Esophagus squamous epithelium (tissue), 4 donors: Measurements from ENCODE around the gene FUT1.

Experiments used
- CTCF ChIP-seq, 6 experiments: fragments of 450-650 bp in 4 of 6; fragments of 200-600 bp in 2 of 6; sonication (generic) in 2 of 6; IDR thresholded peaks; one replicate each; pipeline ENCODE4 v1.5.1; 2016 to 2019; ENCODE audit warnings: antibody characterized with exemption in 6 of 6, mild to moderate bottlenecking in 4 of 6, moderate library complexity in 4 of 6
- POLR2A ChIP-seq, 4 donors: fragments of 450-650 bp; IDR thresholded peaks; one replicate each; pipeline ENCODE4 v1.6.1; 2017; ENCODE audit warnings: antibody characterized with exemption in 4 of 4, mild to moderate bottlenecking in 4 of 4, moderate library complexity in 3 of 4

- TF ChIP-seq CTCF (IDR thresholded peaks at IDR 0.05), result no peak
- TF ChIP-seq POLR2A (IDR thresholded peaks at IDR 0.05), result no peak
Observed at GRCh38 chr19:48757089-48757675, 4.7 kb upstream of the FUT1 start.
